ENCODE results near the gene MAEA.
"Not testable (repeated sequence)": the region's sequence is repeated elsewhere in the genome, so short reads cannot be mapped to it uniquely, and the experiment has no call there.

MAEA gene

GRCh38 chr4:1291996-1292702 is 2.5 kb downstream of the MAEA start:
- Histone ChIP-seq H2AFZ (ENCODE audit: low read depth, low read length, severe bottlenecking) (no peak overlapping the region), H3K27ac (ENCODE audit: low read depth, low read length) (no peak overlapping the region), H3K9me2 (replicated peaks; ENCODE audit: insufficient read depth, low read length) (no peaks in the 10 kb centered on the region), H3K79me2 (ENCODE audit: insufficient read depth, low read length) (peaks cover 66% of the 10 kb centered on the region), H3K4me3 (ENCODE audit: insufficient read depth, low read length, poor library complexity, severe bottlenecking) (no peak overlapping the region), H3K27me3 (ENCODE audit: low read length) (no peaks in the 10 kb centered on the region), H3F3A (ENCODE audit: insufficient read depth) (no peaks in the 10 kb centered on the region), H3K4me2 (ENCODE audit: low read depth, low read length, poor library complexity, severe bottlenecking) (peak overlapping the region; percentile 87), H3K9ac (ENCODE audit: low read length) (no peak overlapping the region), H3K9me3 (ENCODE audit: insufficient read depth, low read length) (peaks cover under 1% of the 10 kb centered on the region; the same call in 1 of the 2 replicates), H4K20me1 (ENCODE audit: low read depth, low read length) (no peaks in the 10 kb centered on the region; the same call in 1 of the 2 replicates), H3K36me3 (ENCODE audit: low read length) (no peaks in the 10 kb centered on the region)
- no peak for TF ChIP-seq CTCF (IDR thresholded peaks at IDR 0.05; ENCODE audit: insufficient read depth, low read length, poor library complexity, severe bottlenecking)
- no peak for TF ChIP-seq EZH2phosphoT487 (conservative IDR thresholded peaks at IDR 0.05; ENCODE audit: low read length)

- H3K27me3 ChIP-seq (ENCODE audit: low read length); H4K20me1 ChIP-seq (ENCODE audit: low read depth, low read length); H3K27ac ChIP-seq (ENCODE audit: low read depth, low read length); H3K4me3 ChIP-seq (ENCODE audit: insufficient read depth, low read length, poor library complexity, severe bottlenecking); H3K36me3 ChIP-seq (ENCODE audit: low read length); H3K9me2 ChIP-seq (replicated peaks; ENCODE audit: insufficient read depth, low read length); H3K9ac ChIP-seq (ENCODE audit: low read length); H3K9me3 ChIP-seq (ENCODE audit: insufficient read depth, low read length); H2AFZ ChIP-seq (ENCODE audit: low read depth, low read length, severe bottlenecking); H3F3A ChIP-seq (ENCODE audit: insufficient read depth); H3K4me2 ChIP-seq (ENCODE audit: low read depth, low read length, poor library complexity, severe bottlenecking): not testable (repeated sequence)
- H3K79me2 ChIP-seq (ENCODE audit: insufficient read depth, low read length) = peaks cover 71% of the 10 kb centered on the region
These were observed 3.0 kb downstream of the MAEA start for GRCh38 chr4:1292703-1293011.

DNA sequence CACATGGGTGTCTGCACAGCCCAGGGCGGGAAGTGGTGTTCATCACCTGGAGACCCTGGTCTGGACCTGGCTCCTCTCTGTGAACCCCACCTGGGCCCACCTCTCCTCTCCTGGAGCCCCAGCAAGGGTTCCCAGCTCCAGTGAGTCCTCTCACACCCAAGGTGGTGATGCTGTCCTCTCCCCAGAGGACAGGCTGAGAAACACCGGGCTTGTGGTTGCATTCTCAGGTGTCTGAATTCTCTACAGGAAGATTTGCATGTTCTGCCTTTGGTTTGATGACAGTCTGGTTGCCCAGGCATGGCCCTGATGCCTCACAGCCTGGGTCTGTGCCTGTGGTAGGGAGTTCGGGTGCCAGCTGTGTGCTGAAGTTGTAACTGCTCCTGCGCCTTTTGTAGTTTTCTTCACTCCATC is 3.8 kb downstream of the MAEA start:
- TF ChIP-seq EZH2phosphoT487 (conservative IDR thresholded peaks at IDR 0.05; ENCODE audit: low read length) (no peak), CTCF (IDR thresholded peaks at IDR 0.05; ENCODE audit: insufficient read depth, low read length, poor library complexity, severe bottlenecking) (no peak)
- Histone ChIP-seq H3K9ac (ENCODE audit: low read length) (no peak overlapping the region), H3K27ac (ENCODE audit: low read depth, low read length) (no peak overlapping the region), H3K9me3 (ENCODE audit: insufficient read depth, low read length) (no peaks in the 10 kb centered on the region), H2AFZ (ENCODE audit: low read depth, low read length, severe bottlenecking) (no peak overlapping the region), H3F3A (ENCODE audit: insufficient read depth) (no peaks in the 10 kb centered on the region), H3K9me2 (replicated peaks; ENCODE audit: insufficient read depth, low read length) (no peaks in the 10 kb centered on the region), H3K4me3 (ENCODE audit: insufficient read depth, low read length, poor library complexity, severe bottlenecking) (no peak overlapping the region), H3K4me2 (ENCODE audit: low read depth, low read length, poor library complexity, severe bottlenecking) (no peak overlapping the region), H3K79me2 (ENCODE audit: insufficient read depth, low read length) (peaks cover 77% of the 10 kb centered on the region), H3K36me3 (ENCODE audit: low read length) (no peaks in the 10 kb centered on the region), H4K20me1 (ENCODE audit: low read depth, low read length) (no peaks in the 10 kb centered on the region; the same call in 1 of the 2 replicates), H3K27me3 (ENCODE audit: low read length) (no peaks in the 10 kb centered on the region)

DNA sequence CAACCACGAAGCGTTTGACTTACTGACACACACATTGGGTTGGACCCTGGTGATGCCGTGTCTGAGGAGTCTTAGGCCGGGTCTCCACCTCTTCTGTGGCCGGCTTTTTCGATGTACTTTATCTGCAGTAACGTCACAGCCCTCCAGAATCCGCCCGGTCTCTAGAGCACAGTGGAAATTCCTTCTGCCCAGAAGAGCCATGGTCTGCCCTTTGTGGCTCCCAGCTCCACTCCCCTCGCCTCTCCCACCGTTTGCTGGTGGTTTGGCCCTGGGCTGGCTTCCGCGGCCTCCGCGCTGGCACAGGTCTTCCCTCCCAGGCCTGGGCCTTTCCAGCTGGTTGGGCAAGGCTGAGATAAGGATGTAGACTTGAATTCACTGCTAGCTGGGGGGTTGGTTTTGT is 4.3 kb downstream of the MAEA start:
- Histone ChIP-seq H3K27me3 (ENCODE audit: low read length) (no peaks in the 10 kb centered on the region), H3K9ac (ENCODE audit: low read length) (no peak overlapping the region), H3K9me3 (ENCODE audit: insufficient read depth, low read length) (no peaks in the 10 kb centered on the region), H3K36me3 (ENCODE audit: low read length) (no peaks in the 10 kb centered on the region), H3K9me2 (replicated peaks; ENCODE audit: insufficient read depth, low read length) (no peaks in the 10 kb centered on the region), H3K79me2 (ENCODE audit: insufficient read depth, low read length) (peaks cover 80% of the 10 kb centered on the region), H3K4me2 (ENCODE audit: low read depth, low read length, poor library complexity, severe bottlenecking) (no peak overlapping the region), H3K27ac (ENCODE audit: low read depth, low read length) (no peak overlapping the region), H2AFZ (ENCODE audit: low read depth, low read length, severe bottlenecking) (no peak overlapping the region), H3K4me3 (ENCODE audit: insufficient read depth, low read length, poor library complexity, severe bottlenecking) (no peak overlapping the region), H4K20me1 (ENCODE audit: low read depth, low read length) (no peaks in the 10 kb centered on the region; the same call in 1 of the 2 replicates), H3F3A (ENCODE audit: insufficient read depth) (no peaks in the 10 kb centered on the region)
- TF ChIP-seq EZH2phosphoT487 (conservative IDR thresholded peaks at IDR 0.05; ENCODE audit: low read length) (no peak), CTCF (IDR thresholded peaks at IDR 0.05; ENCODE audit: insufficient read depth, low read length, poor library complexity, severe bottlenecking) (no peak)
